OCI-LY7 (cell line): ENCODE measurements around the gene COA6. TPM values are rescaled to one million over a fixed set of nuclear protein-coding genes. Genes with fewer than 3 reads are reported as not detected.

Experiments
- BruUV-seq: library from RNA; stranded (reverse); fragments of 400-500 nt; replicated peaks from 2 replicates; lab custom pipeline; 2021; lab: Mats Ljungman, UMichigan
- CTCF ChIA-PET: fragments of 300-600 bp; sonication (Branson Sonifier 250); formaldehyde crosslinking; loops from one replicate; lab custom pipeline; 2022; ENCODE audit warnings: antibody characterized with exemption; ENCODE audit not compliant: unreplicated experiment; lab: Charles Lee
- POLR2A ChIA-PET: fragments of 300-600 bp; sonication (Branson Sonifier 250); formaldehyde crosslinking; loops from one replicate; lab custom pipeline; 2022; ENCODE audit warnings: antibody characterized with exemption; lab: Charles Lee
- DNase-seq: peaks from one replicate; pipeline ENCODE4 v3.0.0-alpha.2; 2015; ENCODE audit warnings: low spot score
- H2AFZ ChIP-seq: fragments of 200-600 bp; sonication (generic), shearing (Covaris generic); 2 replicates; pipeline ENCODE4 v1.6.1; 2014; ENCODE audit warnings: mild to moderate bottlenecking, antibody characterized with exemption, low read length, moderate library complexity
- H3K27ac ChIP-seq: fragments of 200-600 bp; sonication (generic); 2 replicates; pipeline ENCODE4 v1.5.1; 2014; ENCODE audit warnings: mixed run types, low read depth, mild to moderate bottlenecking, moderate library complexity, low read length, inconsistent platforms; ENCODE audit not compliant: poor library complexity, severe bottlenecking
- H3K36me3 ChIP-seq: fragments of 200-600 bp; sonication (generic); 2 replicates; pipeline ENCODE4 v1.6.1; 2014; ENCODE audit warnings: mild to moderate bottlenecking, antibody characterized with exemption, low read length, moderate library complexity, mixed read lengths; ENCODE audit not compliant: insufficient read depth
- H3K4me1 ChIP-seq: fragments of 200-600 bp; sonication (generic); 2 replicates; pipeline ENCODE4 v1.5.1; 2014; ENCODE audit warnings: mild to moderate bottlenecking, low read length; ENCODE audit not compliant: insufficient read depth, poor library complexity, severe bottlenecking
- H3K4me2 ChIP-seq: fragments of 200-600 bp; sonication (generic); 2 replicates; pipeline ENCODE4 v1.6.1; 2014; ENCODE audit warnings: mild to moderate bottlenecking, low read length
- H3K4me3 ChIP-seq: fragments of 200-600 bp; sonication (generic); 2 replicates; pipeline ENCODE4 v1.5.1; 2014; ENCODE audit warnings: mild to moderate bottlenecking, low read depth, low read length; ENCODE audit not compliant: poor library complexity, severe bottlenecking
- H3K79me2 ChIP-seq: fragments of 200-600 bp; sonication (generic); 2 replicates; pipeline ENCODE4 v1.6.1; 2016; ENCODE audit warnings: low read depth, mild to moderate bottlenecking, low read length, moderate library complexity, mixed read lengths; ENCODE audit not compliant: insufficient read depth
- H3K9me2 ChIP-seq: fragments of 200-600 bp; sonication (generic); 2 replicates; pipeline ENCODE4 v1.6.1; 2016; ENCODE audit warnings: mild to moderate bottlenecking, low read length, mixed read lengths; ENCODE audit not compliant: insufficient read depth
- H3K9me3 ChIP-seq: fragments of 200-600 bp; sonication (generic); 2 replicates; pipeline ENCODE4 v1.6.1; 2014; ENCODE audit warnings: mild to moderate bottlenecking, mixed run types, low read length, mixed read lengths
- H4K20me1 ChIP-seq: fragments of 200-600 bp; sonication (generic); 2 replicates; pipeline ENCODE4 v1.6.1; 2014; ENCODE audit warnings: mild to moderate bottlenecking, antibody characterized with exemption, low read length, moderate library complexity, mixed read lengths; ENCODE audit not compliant: insufficient read depth
- CTCF ChIP-seq: fragments of 200-600 bp; sonication (generic); conservative IDR thresholded peaks from 2 replicates; pipeline ENCODE4 v1.5.1; 2014; ENCODE audit warnings: mild to moderate bottlenecking, antibody characterized with exemption, low read length, moderate library complexity, mixed read lengths
- EZH2phosphoT487 ChIP-seq: fragments of 200-600 bp; sonication (generic); IDR thresholded peaks from 2 replicates; pipeline ENCODE4 v1.6.1; 2018; ENCODE audit warnings: low read depth, borderline replicate concordance, mild to moderate bottlenecking, mixed run types, antibody characterized with exemption, low read length, moderate library complexity, mixed read lengths
- intact Hi-C: fragments of 100-400 bp; cut with micrococcal nuclease; formaldehyde crosslinking; loops from one replicate; pipeline ENCODE4 v1.10.0; 2022; ENCODE audit not compliant: unreplicated experiment
- total RNA-seq, 2 experiments: library from RNA; depleted of rRNA in 1 of 2; stranded (reverse); fragments of >200 nt in 1 of 2; shearing (Covaris generic) in 1 of 2; gene quantifications; 2 replicates each; pipeline ENCODE4 v1.2.3, GENCODE V29; 2014 to 2022

Gene COA6
- total RNA-seq, 2 experiments from 2014 or later: 35.2 to 45.5 TPM

DNA sequence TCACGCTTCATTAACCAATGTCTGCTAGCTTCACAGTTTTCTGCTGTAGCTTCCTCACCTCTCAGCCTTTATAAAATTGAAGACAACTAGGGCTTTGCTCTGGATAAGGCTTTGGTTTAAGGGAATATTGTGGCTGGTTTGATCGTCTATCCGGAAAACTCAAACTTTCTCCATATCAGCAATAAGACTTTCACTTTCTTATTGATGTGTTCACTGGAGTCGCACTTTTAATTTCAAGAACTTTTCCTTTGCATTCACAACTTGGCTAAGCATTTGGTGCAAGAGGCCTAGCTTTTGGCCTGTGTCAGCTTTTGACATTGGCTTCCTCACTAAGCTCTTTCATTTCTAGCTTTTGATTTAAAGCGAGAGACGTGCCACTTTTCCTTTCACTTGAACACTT lies 12.9 kb downstream of the COA6 start:
- Histone ChIP-seq H3K27ac (no peak overlapping the region), H3K9me2 (no peaks in the 10 kb centered on the region), H3K4me1 (no peaks in the 10 kb centered on the region), H4K20me1 (no peaks in the 10 kb centered on the region), H2AFZ (no peak overlapping the region), H3K9me3 (no peaks in the 10 kb centered on the region), H3K4me2 (no peak overlapping the region), H3K79me2 (no peaks in the 10 kb centered on the region), H3K4me3 (no peak overlapping the region), H3K36me3 (peaks cover 67% of the 10 kb centered on the region)
- ChIA-PET CTCF (no interaction called here), POLR2A (interaction anchor here (1.0 kb wide), 1 partner anchor 10 kb away, joined by 3 read pairs; no protein-coding TSS in a partner anchor)
- TF ChIP-seq CTCF: no peak
- TF ChIP-seq EZH2phosphoT487: no peak
- no TSS peak for BruUV-seq
- intact Hi-C loops: no loop called here
- no peak for DNase-seq

- no TSS peak for BruUV-seq
- Histone ChIP-seq H3K4me2 (no peak overlapping the region), H3K9me3 (no peaks in the 10 kb centered on the region), H3K79me2 (no peaks in the 10 kb centered on the region), H4K20me1 (no peaks in the 10 kb centered on the region), H2AFZ (no peak overlapping the region), H3K4me1 (no peaks in the 10 kb centered on the region), H3K36me3 (peaks cover 69% of the 10 kb centered on the region), H3K9me2 (no peaks in the 10 kb centered on the region), H3K4me3 (no peak overlapping the region), H3K27ac (no peak overlapping the region)
- CTCF ChIA-PET: no interaction called here
- intact Hi-C loops: no loop called here
- POLR2A ChIA-PET: interaction anchor here (0.6 to 1.5 kb wide), 3 partner anchors 10 to 29 kb away, joined by 3 to 7 read pairs (median 4); no protein-coding TSS in a partner anchor
- no peak for TF ChIP-seq CTCF
- TF ChIP-seq EZH2phosphoT487: no peak
- no peak for DNase-seq
Measured at GRCh38 chr1:234388094-234388493, 14.8 kb downstream of the COA6 start.

DNA sequence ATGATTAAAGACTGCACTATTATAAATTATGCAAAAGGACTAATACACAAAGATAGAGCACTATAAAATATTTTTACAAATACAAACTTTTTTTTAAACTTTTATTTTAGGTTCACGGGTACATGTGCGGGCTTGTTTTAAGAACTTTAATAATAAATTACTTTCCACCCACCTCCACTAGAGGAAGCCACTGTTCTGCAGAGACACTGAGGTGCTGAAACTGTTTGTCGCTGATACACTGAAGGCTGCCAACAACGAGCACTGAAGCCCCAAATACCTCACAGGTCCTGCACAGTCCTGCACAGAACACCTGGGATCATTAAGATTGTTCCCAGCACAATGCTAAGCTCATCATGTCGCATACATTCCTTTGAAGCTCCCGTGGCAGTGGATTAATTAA lies 19.9 kb downstream of the COA6 start:
- intact Hi-C loops: no loop called here
- CTCF ChIA-PET: interaction anchor here (0.6 kb wide), 1 partner anchor 78 kb away, joined by 3 read pairs; no protein-coding TSS in a partner anchor
- H3K27ac ChIP-seq: no peak overlapping the region

More for the DNA sequence above, 19.9 kb downstream of the COA6 start:
- H3K9me3 ChIP-seq: no peaks in the 10 kb centered on the region
- POLR2A ChIA-PET: interaction anchor here (0.6 to 0.8 kb wide), 4 partner anchors 9 to 608 kb away, joined by 3 to 8 read pairs (median 3); no protein-coding TSS in a partner anchor
- TF ChIP-seq CTCF (peak; percentile 39; the same call in 1 of the 2 replicates), EZH2phosphoT487 (no peak)
- no peaks in the 10 kb centered on the region for H3K79me2 ChIP-seq
- H3K36me3 ChIP-seq: peaks cover 52% of the 10 kb centered on the region
- BruUV-seq: no TSS peak
- H3K4me3 ChIP-seq: no peak overlapping the region
- DNase-seq: no peak
- no peaks in the 10 kb centered on the region for H3K4me1 ChIP-seq
- no peaks in the 10 kb centered on the region for H3K9me2 ChIP-seq
- no peak overlapping the region for H2AFZ ChIP-seq
- H4K20me1 ChIP-seq: no peaks in the 10 kb centered on the region
- H3K4me2 ChIP-seq: no peak overlapping the region
